Raji (cell line): Measurements from ENCODE around the gene TBCD.

Experiments
- POLR2A ChIP-seq: IDR thresholded peaks from 2 replicates; pipeline ENCODE4 v1.6.1; 2011; ENCODE audit warnings: low read depth, low read length, control low read depth; ENCODE audit not compliant: insufficient read depth

The TBCD gene

GRCh38 chr17:82779541-82779940 is 27.7 kb downstream of the TBCD start:
- no peak for TF ChIP-seq POLR2A

DNA sequence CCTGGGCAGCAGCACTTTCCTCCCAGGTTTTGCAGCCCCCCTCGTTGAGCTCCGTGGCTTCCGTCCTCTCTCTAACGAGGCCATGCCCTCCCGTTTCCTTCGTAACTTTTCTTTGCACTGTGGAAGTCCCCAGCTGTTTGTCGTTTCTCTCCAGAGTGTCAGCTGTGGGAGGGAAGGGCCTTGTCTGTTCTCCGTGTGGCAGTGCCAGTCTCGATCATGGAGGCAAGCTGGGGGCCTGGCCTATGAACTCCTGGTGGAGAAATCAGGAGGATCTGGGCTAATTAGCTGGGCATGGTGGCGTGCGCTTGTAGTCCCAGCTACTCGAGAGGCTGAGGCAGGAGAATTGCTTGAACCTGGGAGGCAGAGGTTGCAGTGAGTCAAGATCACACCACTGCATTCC is 28.3 kb downstream of the TBCD start:
- no peak for TF ChIP-seq POLR2A

GRCh38 chr17:82780971-82781893 is 29.4 kb downstream of the TBCD start:
- TF ChIP-seq POLR2A: no peak

DNA sequence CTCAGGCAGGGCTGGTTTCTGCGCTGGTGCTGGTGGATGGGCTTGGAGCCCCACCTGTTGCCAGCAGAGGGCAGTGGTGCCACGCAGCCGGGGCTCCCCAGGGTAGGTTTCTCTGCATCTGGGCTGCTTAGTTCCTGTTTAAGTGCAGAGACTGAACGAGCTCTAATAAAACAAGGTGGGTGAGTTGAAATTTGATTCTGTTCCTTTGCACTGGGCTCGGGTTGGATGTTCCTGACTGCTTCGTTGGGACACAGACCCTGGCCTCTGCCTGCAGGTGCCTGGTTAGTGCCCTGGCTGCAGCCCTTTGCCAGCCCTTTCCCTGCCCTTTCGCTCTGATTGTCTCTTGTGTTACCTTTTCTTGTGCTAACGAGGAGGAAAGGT is 30.0 kb downstream of the TBCD start:
- TF ChIP-seq POLR2A: no peak

GRCh38 chr17:82782657-82783207 is 30.9 kb downstream of the TBCD start:
- TF ChIP-seq POLR2A: no peak

DNA sequence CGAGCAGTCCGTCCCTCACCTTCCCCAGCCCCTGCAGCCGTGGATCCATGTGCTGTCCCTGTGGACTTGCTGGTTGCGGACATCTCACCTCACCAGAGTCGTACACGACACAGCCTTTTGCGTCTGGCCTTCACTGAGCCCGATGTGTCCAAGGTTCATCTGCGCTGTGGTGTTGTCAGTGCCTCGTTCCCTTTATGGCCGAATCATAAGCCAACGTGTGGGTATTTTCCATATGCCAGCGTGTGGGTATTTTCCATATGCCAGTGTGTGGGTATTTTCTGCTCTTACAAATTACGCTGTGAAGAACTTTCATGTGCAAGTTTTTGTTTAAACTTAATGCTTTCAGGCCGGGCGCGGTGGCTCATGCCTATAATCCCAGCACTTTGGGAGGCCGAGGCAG is 31.6 kb downstream of the TBCD start:
- TF ChIP-seq POLR2A: no peak

DNA sequence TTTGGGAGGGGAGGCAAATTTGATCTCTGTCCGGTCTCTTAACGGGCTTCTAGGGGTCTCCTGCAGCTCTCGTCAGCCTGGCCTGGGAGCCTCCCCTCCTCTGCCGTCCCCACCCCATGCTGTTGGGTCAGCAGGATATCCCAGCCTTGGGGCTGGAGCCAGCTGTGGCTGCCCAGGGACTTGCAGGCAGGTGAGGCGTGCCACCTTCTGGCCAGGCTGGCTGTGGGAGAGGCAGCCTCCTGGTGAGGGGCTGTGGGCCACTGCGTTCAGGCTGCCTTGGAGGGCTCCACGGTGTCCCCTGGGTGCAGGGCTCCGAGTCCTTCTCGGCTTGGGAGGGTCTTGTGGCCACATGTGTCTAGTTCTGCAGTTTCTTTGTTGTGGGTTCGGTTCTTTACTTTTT is 34.6 kb downstream of the TBCD start:
- TF ChIP-seq POLR2A: no peak

GRCh38 chr17:82787081-82787848 is 35.4 kb downstream of the TBCD start:
- no peak for TF ChIP-seq POLR2A

GRCh38 chr17:82788206-82789001 is 36.5 kb downstream of the TBCD start:
- TF ChIP-seq POLR2A: no peak

- TF ChIP-seq POLR2A: no peak
These were observed 37.3 kb downstream of the TBCD start for GRCh38 chr17:82789051-82789592.

- no peak for TF ChIP-seq POLR2A
These were observed 37.9 kb downstream of the TBCD start for GRCh38 chr17:82789806-82790205.

DNA sequence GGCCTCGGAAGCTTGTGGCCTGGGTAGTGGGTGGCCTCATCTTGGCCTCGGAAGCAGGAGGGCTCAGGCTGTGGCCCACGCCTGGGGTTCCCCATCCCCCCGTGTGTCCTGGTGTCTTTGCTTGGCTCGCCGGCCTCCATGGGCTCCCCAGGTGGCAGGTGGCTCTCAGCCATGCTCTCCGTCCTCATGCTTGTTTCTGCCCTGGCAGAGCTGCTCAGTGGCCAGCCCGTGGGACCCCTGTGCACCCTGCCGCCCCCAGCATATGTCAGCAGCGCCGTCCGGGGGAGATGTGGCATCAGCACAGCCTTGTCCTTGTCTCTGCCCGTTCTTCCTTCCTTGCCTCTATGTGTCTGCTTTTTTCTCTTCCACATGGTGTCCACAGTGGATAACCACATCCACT is 38.5 kb downstream of the TBCD start:
- no peak for TF ChIP-seq POLR2A

- no peak for TF ChIP-seq POLR2A
These were observed 39.7 kb downstream of the TBCD start for GRCh38 chr17:82791532-82791931.

DNA sequence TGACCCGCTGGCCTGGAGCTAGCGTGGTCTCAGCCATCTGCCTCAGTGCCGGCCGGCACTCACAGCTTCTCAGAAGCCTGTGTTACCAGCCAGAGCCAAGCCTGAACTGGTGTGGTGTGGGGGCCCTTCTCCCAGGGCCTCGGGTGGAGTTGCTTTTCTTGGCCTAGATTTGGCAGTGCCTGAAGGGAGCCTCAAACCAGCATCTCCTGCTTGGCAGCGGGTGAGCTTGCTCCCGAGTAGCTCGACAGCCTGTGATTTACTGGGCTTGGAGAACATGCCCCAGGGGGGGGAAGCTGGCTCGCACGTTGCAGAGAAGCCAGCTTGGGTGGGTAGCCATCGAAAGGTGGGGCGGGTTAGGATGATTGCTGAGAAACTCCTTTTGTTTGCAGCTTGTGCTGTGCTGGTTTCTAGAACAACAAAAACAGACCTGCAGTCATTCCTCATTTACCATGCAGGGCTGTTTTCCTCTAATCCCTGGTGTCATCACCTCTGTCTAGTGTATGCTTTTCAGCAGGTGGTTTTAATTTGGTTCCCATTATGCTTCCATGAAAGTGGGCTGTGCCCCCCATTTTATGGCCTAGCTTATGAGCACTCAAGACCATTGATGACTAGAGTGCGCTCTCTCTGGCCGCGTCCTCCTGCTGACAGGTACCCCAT is 42.2 kb downstream of the TBCD start:
- TF ChIP-seq POLR2A: no peak

DNA sequence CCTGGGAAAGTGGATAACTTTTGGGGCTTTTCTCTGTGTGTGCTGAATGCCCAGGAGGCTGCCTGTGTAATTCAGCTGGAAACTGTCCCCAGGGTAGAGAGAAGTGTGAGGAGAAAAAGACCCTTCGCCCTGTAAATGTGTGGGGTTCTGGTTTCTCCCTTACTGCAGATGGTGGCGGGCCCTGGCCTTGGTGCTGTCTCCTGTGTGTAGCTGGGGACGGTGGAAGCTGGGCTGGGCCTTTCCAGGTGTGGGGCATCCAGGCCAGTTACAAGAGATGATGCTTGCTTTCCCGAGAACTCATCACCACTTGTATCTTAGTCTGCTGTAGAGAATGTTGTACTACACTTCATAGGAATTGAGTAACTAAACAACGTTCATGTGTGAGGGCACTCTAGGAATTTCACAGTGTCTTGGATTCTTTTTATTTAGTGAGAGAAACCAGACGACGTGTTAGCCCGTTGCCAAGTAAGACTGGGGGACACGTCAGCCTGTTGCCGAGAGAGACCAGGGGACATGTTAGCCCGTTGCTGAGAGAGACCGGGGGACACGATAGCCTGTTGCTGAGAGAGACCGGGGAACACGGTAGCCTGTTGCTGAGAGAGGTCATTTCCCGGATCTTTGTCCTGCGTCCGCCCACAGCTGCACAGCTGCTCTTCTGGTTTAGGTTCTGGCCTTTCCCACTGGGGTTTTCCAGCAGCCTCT is 43.1 kb downstream of the TBCD start:
- TF ChIP-seq POLR2A: no peak
